WTC11 (cell line): ENCODE results near the gene YIF1A.

ENCODE experiments used
- E2F4 ChIP-seq: sonication (generic); formaldehyde crosslinking; IDR thresholded peaks from 2 replicates; pipeline ENCODE4 v1.8.1; 2022; ENCODE audit warnings: low read depth, mild to moderate bottlenecking, moderate library complexity, missing genetic modification reagents, borderline replicate concordance
- ELF4 ChIP-seq: sonication (generic); formaldehyde crosslinking; IDR thresholded peaks from 2 replicates; pipeline ENCODE4 v1.8.1; 2022; ENCODE audit warnings: low read depth, mild to moderate bottlenecking, moderate library complexity, missing genetic modification reagents
- ESRRA ChIP-seq: sonication (generic); formaldehyde crosslinking; IDR thresholded peaks from 2 replicates; pipeline ENCODE4 v1.8.1; 2022; ENCODE audit warnings: mild to moderate bottlenecking, missing genetic modification reagents, borderline replicate concordance
- NR3C1 ChIP-seq: sonication (generic); formaldehyde crosslinking; conservative IDR thresholded peaks from 2 replicates; pipeline ENCODE4 v1.8.1; 2023; ENCODE audit warnings: low read depth, mild to moderate bottlenecking, missing genetic modification reagents
- USF1 ChIP-seq: sonication (generic); formaldehyde crosslinking; IDR thresholded peaks from 2 replicates; pipeline ENCODE4 v1.8.0; 2022; ENCODE audit warnings: mild to moderate bottlenecking, missing genetic modification reagents
- ZBTB21 ChIP-seq: sonication (generic); formaldehyde crosslinking; IDR thresholded peaks from 2 replicates; pipeline ENCODE4 v1.8.1; 2023; ENCODE audit warnings: mild to moderate bottlenecking, missing genetic modification reagents, borderline replicate concordance
- ZNF121 ChIP-seq: sonication (generic); formaldehyde crosslinking; IDR thresholded peaks from 2 replicates; pipeline ENCODE4 v1.8.0; 2023; ENCODE audit warnings: missing genetic modification reagents
- ZNF138 ChIP-seq: sonication (generic); formaldehyde crosslinking; conservative IDR thresholded peaks from 2 replicates; pipeline ENCODE4 v1.8.1; 2022; ENCODE audit warnings: mild to moderate bottlenecking, moderate library complexity, missing genetic modification reagents
- TF ChIP-seq, protein P1 (sequence below): fragments of 200-600 bp; IDR thresholded peaks from 2 replicates; pipeline ENCODE4 v1.8.0; 2022; ENCODE audit warnings: antibody characterized with exemption
- TF ChIP-seq, protein P2 (sequence below): sonication (generic); formaldehyde crosslinking; IDR thresholded peaks from 2 replicates; pipeline ENCODE4 v1.8.1; 2023; ENCODE audit warnings: mild to moderate bottlenecking, missing genetic modification reagents
- TF ChIP-seq, protein P3 (sequence below): sonication (generic); formaldehyde crosslinking; IDR thresholded peaks from 2 replicates; pipeline ENCODE4 v1.8.1; 2022; ENCODE audit warnings: low read depth, missing genetic modification reagents, borderline replicate concordance
- TF ChIP-seq, protein P4 (sequence below): sonication (generic); formaldehyde crosslinking; IDR thresholded peaks from 2 replicates; pipeline ENCODE4 v1.8.1; 2023; ENCODE audit warnings: mild to moderate bottlenecking, missing genetic modification reagents, moderate library complexity

GRCh38 chr11:66293777-66294625 is 5.1 kb upstream of the YIF1A start:
- no peak for TF ChIP-seq NR3C1 (CRISPR knock-in tag)
- TF ChIP-seq, protein P1, sequence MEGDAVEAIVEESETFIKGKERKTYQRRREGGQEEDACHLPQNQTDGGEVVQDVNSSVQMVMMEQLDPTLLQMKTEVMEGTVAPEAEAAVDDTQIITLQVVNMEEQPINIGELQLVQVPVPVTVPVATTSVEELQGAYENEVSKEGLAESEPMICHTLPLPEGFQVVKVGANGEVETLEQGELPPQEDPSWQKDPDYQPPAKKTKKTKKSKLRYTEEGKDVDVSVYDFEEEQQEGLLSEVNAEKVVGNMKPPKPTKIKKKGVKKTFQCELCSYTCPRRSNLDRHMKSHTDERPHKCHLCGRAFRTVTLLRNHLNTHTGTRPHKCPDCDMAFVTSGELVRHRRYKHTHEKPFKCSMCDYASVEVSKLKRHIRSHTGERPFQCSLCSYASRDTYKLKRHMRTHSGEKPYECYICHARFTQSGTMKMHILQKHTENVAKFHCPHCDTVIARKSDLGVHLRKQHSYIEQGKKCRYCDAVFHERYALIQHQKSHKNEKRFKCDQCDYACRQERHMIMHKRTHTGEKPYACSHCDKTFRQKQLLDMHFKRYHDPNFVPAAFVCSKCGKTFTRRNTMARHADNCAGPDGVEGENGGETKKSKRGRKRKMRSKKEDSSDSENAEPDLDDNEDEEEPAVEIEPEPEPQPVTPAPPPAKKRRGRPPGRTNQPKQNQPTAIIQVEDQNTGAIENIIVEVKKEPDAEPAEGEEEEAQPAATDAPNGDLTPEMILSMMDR: no peak
- TF ChIP-seq, protein P2, sequence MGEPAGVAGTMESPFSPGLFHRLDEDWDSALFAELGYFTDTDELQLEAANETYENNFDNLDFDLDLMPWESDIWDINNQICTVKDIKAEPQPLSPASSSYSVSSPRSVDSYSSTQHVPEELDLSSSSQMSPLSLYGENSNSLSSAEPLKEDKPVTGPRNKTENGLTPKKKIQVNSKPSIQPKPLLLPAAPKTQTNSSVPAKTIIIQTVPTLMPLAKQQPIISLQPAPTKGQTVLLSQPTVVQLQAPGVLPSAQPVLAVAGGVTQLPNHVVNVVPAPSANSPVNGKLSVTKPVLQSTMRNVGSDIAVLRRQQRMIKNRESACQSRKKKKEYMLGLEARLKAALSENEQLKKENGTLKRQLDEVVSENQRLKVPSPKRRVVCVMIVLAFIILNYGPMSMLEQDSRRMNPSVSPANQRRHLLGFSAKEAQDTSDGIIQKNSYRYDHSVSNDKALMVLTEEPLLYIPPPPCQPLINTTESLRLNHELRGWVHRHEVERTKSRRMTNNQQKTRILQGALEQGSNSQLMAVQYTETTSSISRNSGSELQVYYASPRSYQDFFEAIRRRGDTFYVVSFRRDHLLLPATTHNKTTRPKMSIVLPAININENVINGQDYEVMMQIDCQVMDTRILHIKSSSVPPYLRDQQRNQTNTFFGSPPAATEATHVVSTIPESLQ (CRISPR knock-in tag): no peak
- TF ChIP-seq ZBTB21 (CRISPR knock-in tag): no peak
- TF ChIP-seq ELF4 (CRISPR knock-in tag): no peak
- no peak for TF ChIP-seq E2F4 (CRISPR knock-in tag)
- no peak for TF ChIP-seq ZNF121 (CRISPR knock-in tag)
- TF ChIP-seq, protein P3, sequence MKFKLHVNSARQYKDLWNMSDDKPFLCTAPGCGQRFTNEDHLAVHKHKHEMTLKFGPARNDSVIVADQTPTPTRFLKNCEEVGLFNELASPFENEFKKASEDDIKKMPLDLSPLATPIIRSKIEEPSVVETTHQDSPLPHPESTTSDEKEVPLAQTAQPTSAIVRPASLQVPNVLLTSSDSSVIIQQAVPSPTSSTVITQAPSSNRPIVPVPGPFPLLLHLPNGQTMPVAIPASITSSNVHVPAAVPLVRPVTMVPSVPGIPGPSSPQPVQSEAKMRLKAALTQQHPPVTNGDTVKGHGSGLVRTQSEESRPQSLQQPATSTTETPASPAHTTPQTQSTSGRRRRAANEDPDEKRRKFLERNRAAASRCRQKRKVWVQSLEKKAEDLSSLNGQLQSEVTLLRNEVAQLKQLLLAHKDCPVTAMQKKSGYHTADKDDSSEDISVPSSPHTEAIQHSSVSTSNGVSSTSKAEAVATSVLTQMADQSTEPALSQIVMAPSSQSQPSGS (CRISPR knock-in tag): no peak
- TF ChIP-seq USF1: no peak
- TF ChIP-seq, protein P4, sequence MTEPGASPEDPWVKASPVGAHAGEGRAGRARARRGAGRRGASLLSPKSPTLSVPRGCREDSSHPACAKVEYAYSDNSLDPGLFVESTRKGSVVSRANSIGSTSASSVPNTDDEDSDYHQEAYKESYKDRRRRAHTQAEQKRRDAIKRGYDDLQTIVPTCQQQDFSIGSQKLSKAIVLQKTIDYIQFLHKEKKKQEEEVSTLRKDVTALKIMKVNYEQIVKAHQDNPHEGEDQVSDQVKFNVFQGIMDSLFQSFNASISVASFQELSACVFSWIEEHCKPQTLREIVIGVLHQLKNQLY (CRISPR knock-in tag): no peak
- TF ChIP-seq ESRRA (CRISPR knock-in tag): no peak
- TF ChIP-seq ZNF138 (CRISPR knock-in tag): no peak
